Measurements from ENCODE around the gene CNOT6L. TPM values are rescaled to one million over a fixed set of nuclear protein-coding genes. Genes with fewer than 3 reads are reported as not detected.

CNOT6L gene
- polyA plus RNA-seq, 2 of the 4 experiments (the other 2 are of a cell fraction), result 5.8 to 8.7 TPM

GRCh38 chr4:77843628-77844027 is 24.5 kb upstream of the CNOT6L start:
- Histone ChIP-seq H3K9me3 (no peaks in the 10 kb centered on the region), H3K4me3 (no peak overlapping the region), H3K27ac (no peak overlapping the region), H3K4me1 (no peaks in the 10 kb centered on the region), H3K4me2 (no peak overlapping the region)
- ATAC-seq, result no peak
- TF ChIP-seq MYC (IDR thresholded peaks at IDR 0.05; ENCODE audit: borderline replicate concordance, low read length) (no peak), CBX2 (IDR thresholded peaks at IDR 0.05; ENCODE audit: borderline replicate concordance, low read depth) (no peak), RAD21 (conservative IDR thresholded peaks at IDR 0.05 in 1 of 2, IDR thresholded peaks at IDR 0.05 in 1 of 2) (no peak), BCL3 (IDR thresholded peaks at IDR 0.05) (no peak), RCOR1 (IDR thresholded peaks at IDR 0.05; ENCODE audit: low read depth, low read length) (no peak), E2F6 (IDR thresholded peaks at IDR 0.05; ENCODE audit: borderline replicate concordance, low read depth) (no peak), PBX3 (IDR thresholded peaks at IDR 0.05) (no peak), POLR2A (IDR thresholded peaks at IDR 0.05; ENCODE audit: low read length) (no peak), JUN (IDR thresholded peaks at IDR 0.05) (no peak), PHF8 (IDR thresholded peaks at IDR 0.05; ENCODE audit: borderline replicate concordance, low read depth) (no peak)
- no peak for DNase-seq (ENCODE audit: low read depth in 1 of 2, low spot score in 1 of 2)
- CTCF ChIA-PET, result no interaction called here
- POLR2A ChIA-PET, result no interaction called here
- no peak for FAIRE-seq
- 64% methylated on average over 1 of the region's 1 CpG for WGBS (ENCODE audit: missing lambda C conversion rate)

GRCh38 chr4:77834403-77834802 is 15.2 kb upstream of the CNOT6L start:
- Histone ChIP-seq H3K4me2 (no peak overlapping the region), H3K27ac (no peak overlapping the region), H3K9me3 (no peaks in the 10 kb centered on the region), H3K4me1 (no peaks in the 10 kb centered on the region), H3K4me3 (no peak overlapping the region)
- TF ChIP-seq NFE2L2 (conservative IDR thresholded peaks at IDR 0.05; ENCODE audit: low read length) (no peak), SREBF2 (IDR thresholded peaks at IDR 0.05) (no peak), FOSB (CRISPR knock-in tag; IDR thresholded peaks at IDR 0.05) (no peak), FOSL2 (IDR thresholded peaks at IDR 0.05) (no peak), FOSL2 (CRISPR knock-in tag; IDR thresholded peaks at IDR 0.05) (no peak), ZC3H11A (IDR thresholded peaks at IDR 0.05) (no peak), REST (IDR thresholded peaks at IDR 0.05) (no peak), FOXS1 (CRISPR knock-in tag; IDR thresholded peaks at IDR 0.05) (no peak), EHF (CRISPR knock-in tag; IDR thresholded peaks at IDR 0.05) (no peak), USF2 (IDR thresholded peaks at IDR 0.05) (no peak), HEYL (CRISPR knock-in tag; IDR thresholded peaks at IDR 0.05) (no peak), HES2 (IDR thresholded peaks at IDR 0.05) (no peak), PHF8 (IDR thresholded peaks at IDR 0.05; ENCODE audit: borderline replicate concordance, low read depth) (no peak), ATOH8 (CRISPR knock-in tag; IDR thresholded peaks at IDR 0.05; ENCODE audit: low read depth) (no peak), GATA3 (IDR thresholded peaks at IDR 0.05; ENCODE audit: borderline replicate concordance) (no peak), ELK1 (IDR thresholded peaks at IDR 0.05; ENCODE audit: low read depth, low read length) (no peak), EHMT2 (IDR thresholded peaks at IDR 0.05; ENCODE audit: low read depth) (no peak), CHD2 (IDR thresholded peaks at IDR 0.05; ENCODE audit: low read length, partially characterized antibody) (no peak)
- ChIA-PET POLR2A (no interaction called here), CTCF (interaction anchor here (0.6 kb wide), 1 partner anchor 887 kb away, joined by 5 read pairs; no protein-coding TSS in a partner anchor)
- ATAC-seq, result no peak
- WGBS (ENCODE audit: missing lambda C conversion rate), result 33% methylated on average over 4 of the region's 4 CpGs
- no peak for DNase-seq (ENCODE audit: low read depth in 1 of 2, low spot score in 1 of 2)
- FAIRE-seq, result no peak
